Measurements from ENCODE around the gene PLEKHA5. TPM values are rescaled to one million over a fixed set of nuclear protein-coding genes. Genes with fewer than 3 reads are reported as not detected.
A peak's percentile ranks its signal among the peaks of the same experiment; 100 is the strongest.

PLEKHA5 gene
- total RNA-seq, 1 experiment from 2014 or later, result 14.0 TPM

GRCh38 chr12:19217446-19217845 is 87.9 kb downstream of the PLEKHA5 start:
- Histone ChIP-seq H3K27ac (ENCODE audit: low read depth, low read length, poor library complexity, severe bottlenecking) (no peak overlapping the region), H3K4me3 (ENCODE audit: low read depth, low read length, poor library complexity, severe bottlenecking) (no peak overlapping the region), H3K4me1 (ENCODE audit: insufficient read depth, low read length, poor library complexity, severe bottlenecking) (peaks cover 12% of the 10 kb centered on the region), H3K9me3 (ENCODE audit: low read depth, low read length, poor library complexity, severe bottlenecking) (no peaks in the 10 kb centered on the region), H3K27me3 (replicated peaks; ENCODE audit: insufficient read depth, low read depth, low read length, poor library complexity) (no peaks in the 10 kb centered on the region), H3K36me3 (ENCODE audit: insufficient read depth, low read length, poor library complexity, severe bottlenecking) (no peaks in the 10 kb centered on the region)
- intact Hi-C loops (cut with micrococcal nuclease; ENCODE audit: unreplicated experiment), result no loop called here
- TF ChIP-seq EZH2 (IDR thresholded peaks at IDR 0.05; ENCODE audit: borderline replicate concordance, low read depth, low read length, poor library complexity, severe bottlenecking), result no peak
- no peak for TF ChIP-seq CTCF (conservative IDR thresholded peaks at IDR 0.05; ENCODE audit: low read depth, low read length)
- ChIA-PET POLR2A (ENCODE audit: low non-redundant PET) (no interaction called here), CTCF (no interaction called here)
- no TSS peak for BruUV-seq (replicated peaks)
- no peak for DNase-seq (ENCODE audit: low spot score)

- ChIA-PET CTCF (no interaction called here), POLR2A (ENCODE audit: low non-redundant PET) (no interaction called here)
- H3K4me1 ChIP-seq (ENCODE audit: insufficient read depth, low read length, poor library complexity, severe bottlenecking), result peaks cover 12% of the 10 kb centered on the region
- DNase-seq (ENCODE audit: low spot score), result peak; percentile 15
- no peak overlapping the region for H3K27ac ChIP-seq (ENCODE audit: low read depth, low read length, poor library complexity, severe bottlenecking)
- no TSS peak for BruUV-seq (replicated peaks)
- no peak overlapping the region for H3K4me3 ChIP-seq (ENCODE audit: low read depth, low read length, poor library complexity, severe bottlenecking)
- no peaks in the 10 kb centered on the region for H3K36me3 ChIP-seq (ENCODE audit: insufficient read depth, low read length, poor library complexity, severe bottlenecking)
- intact Hi-C loops (cut with micrococcal nuclease; ENCODE audit: unreplicated experiment), result no loop called here
- H3K9me3 ChIP-seq (ENCODE audit: low read depth, low read length, poor library complexity, severe bottlenecking), result no peaks in the 10 kb centered on the region
- H3K27me3 ChIP-seq (replicated peaks; ENCODE audit: insufficient read depth, low read depth, low read length, poor library complexity), result no peaks in the 10 kb centered on the region
- no peak for TF ChIP-seq EZH2 (IDR thresholded peaks at IDR 0.05; ENCODE audit: borderline replicate concordance, low read depth, low read length, poor library complexity, severe bottlenecking)
- no peak for TF ChIP-seq CTCF (conservative IDR thresholded peaks at IDR 0.05; ENCODE audit: low read depth, low read length)
Measured at GRCh38 chr12:19220205-19220604, 90.7 kb downstream of the PLEKHA5 start.

DNA sequence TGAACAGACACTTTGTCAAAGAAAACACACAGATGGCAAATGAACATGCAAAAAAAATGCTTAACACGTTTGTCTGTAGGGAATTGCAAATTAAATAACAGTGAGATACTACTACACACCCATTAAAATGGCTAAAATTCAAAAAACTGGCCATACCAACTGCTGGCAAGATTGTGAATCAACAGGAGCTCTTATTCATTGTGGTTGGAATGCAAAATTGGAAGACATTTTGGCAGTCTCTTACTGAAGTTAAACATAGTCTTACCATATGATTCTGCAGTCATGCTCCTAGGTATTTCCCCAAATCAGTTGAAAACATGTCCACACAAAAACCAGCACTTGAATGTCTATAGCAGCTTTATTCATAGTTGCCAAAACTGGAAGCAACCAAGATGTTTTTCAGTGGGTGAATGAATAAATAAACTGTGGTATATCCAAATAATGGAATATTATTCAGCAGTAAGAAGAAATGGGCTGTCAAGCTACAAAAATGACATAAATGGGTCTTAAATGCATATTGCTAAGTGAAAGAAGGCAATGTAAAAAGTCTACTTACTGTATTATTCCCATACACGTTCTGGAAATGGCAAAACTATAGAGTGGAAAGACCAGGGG is 91.4 kb downstream of the PLEKHA5 start:
- POLR2A ChIA-PET (ENCODE audit: low non-redundant PET), result no interaction called here
- DNase-seq (ENCODE audit: low spot score), result peak; percentile 10
- intact Hi-C loops (cut with micrococcal nuclease; ENCODE audit: unreplicated experiment), result no loop called here

More for the DNA sequence above, 91.4 kb downstream of the PLEKHA5 start:
- H3K4me1 ChIP-seq (ENCODE audit: insufficient read depth, low read length, poor library complexity, severe bottlenecking), result peaks cover 12% of the 10 kb centered on the region
- no peak overlapping the region for H3K4me3 ChIP-seq (ENCODE audit: low read depth, low read length, poor library complexity, severe bottlenecking)
- H3K36me3 ChIP-seq (ENCODE audit: insufficient read depth, low read length, poor library complexity, severe bottlenecking), result no peaks in the 10 kb centered on the region
- no TSS peak for BruUV-seq (replicated peaks)
- H3K27me3 ChIP-seq (replicated peaks; ENCODE audit: insufficient read depth, low read depth, low read length, poor library complexity), result no peaks in the 10 kb centered on the region
- CTCF ChIA-PET, result no interaction called here
- TF ChIP-seq EZH2 (IDR thresholded peaks at IDR 0.05; ENCODE audit: borderline replicate concordance, low read depth, low read length, poor library complexity, severe bottlenecking) (no peak), CTCF (conservative IDR thresholded peaks at IDR 0.05; ENCODE audit: low read depth, low read length) (no peak)
- H3K9me3 ChIP-seq (ENCODE audit: low read depth, low read length, poor library complexity, severe bottlenecking), result no peaks in the 10 kb centered on the region
- no peak overlapping the region for H3K27ac ChIP-seq (ENCODE audit: low read depth, low read length, poor library complexity, severe bottlenecking)

Data from A673 (cell line).